ENCODE data around the gene HOXC9.

DNA sequence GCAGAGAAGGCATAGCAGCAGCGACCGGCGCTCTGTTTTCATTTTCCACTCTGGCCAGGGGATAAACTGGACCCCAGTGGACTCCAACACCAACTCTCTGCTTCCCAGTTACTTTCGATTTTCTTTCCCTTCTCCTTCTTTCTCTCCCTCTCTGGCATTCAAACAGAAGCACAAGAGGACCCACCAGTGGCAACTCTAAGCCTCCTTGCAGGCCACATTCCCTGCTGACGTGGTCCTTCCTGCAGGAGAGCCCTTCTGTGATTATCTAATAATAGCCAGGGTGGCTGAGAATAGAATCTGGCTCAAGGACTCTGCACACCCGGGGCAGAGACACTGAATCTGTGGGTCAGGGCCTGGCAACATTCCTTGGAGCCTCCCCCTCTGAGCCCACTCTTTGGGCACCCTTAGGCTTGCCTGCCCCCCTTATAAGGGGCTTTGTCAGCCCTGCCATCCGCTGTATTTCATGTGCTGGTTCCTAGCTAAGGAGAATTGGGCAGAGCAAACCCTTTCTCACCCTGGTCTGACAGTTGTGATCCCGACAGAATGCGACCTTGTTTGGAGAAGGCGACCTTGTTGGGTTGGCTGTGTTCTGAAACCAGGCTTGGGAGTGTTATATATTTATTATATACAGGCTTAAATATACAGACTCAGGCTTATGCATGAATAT is 20.1 kb downstream of the HOXC9 start:
- TF ChIP-seq, protein P1, sequence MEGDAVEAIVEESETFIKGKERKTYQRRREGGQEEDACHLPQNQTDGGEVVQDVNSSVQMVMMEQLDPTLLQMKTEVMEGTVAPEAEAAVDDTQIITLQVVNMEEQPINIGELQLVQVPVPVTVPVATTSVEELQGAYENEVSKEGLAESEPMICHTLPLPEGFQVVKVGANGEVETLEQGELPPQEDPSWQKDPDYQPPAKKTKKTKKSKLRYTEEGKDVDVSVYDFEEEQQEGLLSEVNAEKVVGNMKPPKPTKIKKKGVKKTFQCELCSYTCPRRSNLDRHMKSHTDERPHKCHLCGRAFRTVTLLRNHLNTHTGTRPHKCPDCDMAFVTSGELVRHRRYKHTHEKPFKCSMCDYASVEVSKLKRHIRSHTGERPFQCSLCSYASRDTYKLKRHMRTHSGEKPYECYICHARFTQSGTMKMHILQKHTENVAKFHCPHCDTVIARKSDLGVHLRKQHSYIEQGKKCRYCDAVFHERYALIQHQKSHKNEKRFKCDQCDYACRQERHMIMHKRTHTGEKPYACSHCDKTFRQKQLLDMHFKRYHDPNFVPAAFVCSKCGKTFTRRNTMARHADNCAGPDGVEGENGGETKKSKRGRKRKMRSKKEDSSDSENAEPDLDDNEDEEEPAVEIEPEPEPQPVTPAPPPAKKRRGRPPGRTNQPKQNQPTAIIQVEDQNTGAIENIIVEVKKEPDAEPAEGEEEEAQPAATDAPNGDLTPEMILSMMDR (IDR thresholded peaks at IDR 0.05 in 8 of 11, conservative IDR thresholded peaks at IDR 0.05 in 3 of 11), result no peak
- no peak for TF ChIP-seq POLR2AphosphoS5 (IDR thresholded peaks at IDR 0.05)
